SIG-M5 treated with dmso at 0.1 percent for 504 hours (cell line): ENCODE data around the gene MKLN1.
"Not testable (repeated sequence)": the region's sequence is repeated elsewhere in the genome, so short reads cannot be mapped to it uniquely, and the experiment has no call there.

Source experiments
- DNase-seq: peaks from one replicate; lab custom pipeline; 2025; ENCODE audit not compliant: unreplicated experiment; lab: John Stamatoyannopoulos, UW

Gene MKLN1

DNA sequence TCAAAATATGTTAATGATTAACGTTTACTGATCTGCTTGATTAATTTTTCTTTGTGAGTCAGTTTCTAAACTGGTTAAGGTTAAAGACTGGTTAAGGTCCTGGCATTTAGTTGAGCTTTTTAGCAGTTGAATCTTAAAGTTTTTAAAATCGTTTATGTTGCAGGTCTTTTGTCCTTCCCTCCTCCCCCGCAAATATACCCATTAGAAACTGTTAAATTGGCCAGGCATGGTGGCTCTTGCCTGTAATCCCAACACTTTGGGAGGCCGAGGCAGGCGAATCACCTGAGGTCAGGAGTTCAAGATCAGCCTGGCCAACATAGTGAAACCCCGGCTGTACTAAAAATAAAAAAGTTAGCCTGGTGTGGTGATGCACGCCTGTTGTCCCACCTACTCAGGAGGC, 127.9 kb downstream of the MKLN1 start:
- DNase-seq: no peak

GRCh38 chr7:131456338-131456737, 128.7 kb downstream of the MKLN1 start:
- no peak for DNase-seq

- no peak for DNase-seq
Observed at GRCh38 chr7:131459256-131459655, 131.6 kb downstream of the MKLN1 start.

- DNase-seq: no peak
Observed at GRCh38 chr7:131462059-131462458, 134.4 kb downstream of the MKLN1 start.

GRCh38 chr7:131462715-131463114, 135.0 kb downstream of the MKLN1 start:
- not testable (repeated sequence) for DNase-seq

DNA sequence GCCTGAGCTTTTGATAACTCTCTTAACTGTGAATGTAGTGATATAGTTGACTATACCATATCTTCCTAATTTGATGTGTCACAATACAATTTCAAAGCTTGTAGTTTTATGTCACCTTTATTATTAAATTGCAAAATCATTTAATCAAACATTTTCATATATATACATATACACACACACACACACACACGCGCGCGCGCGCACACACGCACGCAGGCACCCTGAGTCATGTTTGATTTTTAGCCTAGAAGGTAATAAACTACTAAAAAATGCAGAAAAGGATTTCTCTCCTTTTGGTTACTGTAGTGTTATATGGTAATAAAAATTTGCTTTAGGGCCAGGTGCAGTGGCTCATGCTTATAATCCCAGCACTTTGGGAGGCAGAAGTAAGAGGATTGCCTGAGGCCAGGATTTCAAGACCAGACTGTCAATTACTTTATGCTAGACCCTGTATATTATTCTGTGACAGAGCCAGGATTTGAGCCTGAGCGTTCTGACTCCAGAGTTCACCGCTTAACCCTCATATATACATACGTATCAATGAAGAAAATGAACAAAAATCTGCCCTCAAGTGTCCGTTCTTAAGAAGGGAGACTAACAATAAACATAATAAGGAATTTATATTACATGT, 139.2 kb downstream of the MKLN1 start:
- DNase-seq: no peak

DNA sequence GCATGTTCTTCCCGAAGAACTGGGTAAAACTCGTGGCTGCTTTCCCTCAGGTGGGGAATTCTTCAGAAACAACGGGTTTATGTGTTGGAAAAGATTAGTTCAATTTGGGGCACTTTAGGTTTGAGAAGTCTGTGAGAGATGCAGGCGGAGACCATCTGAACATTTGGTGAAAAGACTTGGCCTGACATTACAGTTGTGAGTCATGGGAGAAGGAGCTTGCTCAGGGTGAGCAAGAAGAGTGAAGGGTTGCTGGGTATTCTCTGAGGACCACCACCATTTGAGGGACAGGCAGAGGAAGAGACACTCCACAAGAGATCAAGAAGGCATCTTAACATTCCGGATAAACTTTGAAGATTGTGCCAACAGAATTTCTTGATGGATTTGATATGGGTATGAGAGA, 140.1 kb downstream of the MKLN1 start:
- DNase-seq: no peak

GRCh38 chr7:131471250-131472004, 143.8 kb downstream of the MKLN1 start:
- no peak for DNase-seq

GRCh38 chr7:131476740-131477139, 149.1 kb downstream of the MKLN1 start:
- no peak for DNase-seq

GRCh38 chr7:131480384-131481315, 153.0 kb downstream of the MKLN1 start:
- DNase-seq: no peak

DNA sequence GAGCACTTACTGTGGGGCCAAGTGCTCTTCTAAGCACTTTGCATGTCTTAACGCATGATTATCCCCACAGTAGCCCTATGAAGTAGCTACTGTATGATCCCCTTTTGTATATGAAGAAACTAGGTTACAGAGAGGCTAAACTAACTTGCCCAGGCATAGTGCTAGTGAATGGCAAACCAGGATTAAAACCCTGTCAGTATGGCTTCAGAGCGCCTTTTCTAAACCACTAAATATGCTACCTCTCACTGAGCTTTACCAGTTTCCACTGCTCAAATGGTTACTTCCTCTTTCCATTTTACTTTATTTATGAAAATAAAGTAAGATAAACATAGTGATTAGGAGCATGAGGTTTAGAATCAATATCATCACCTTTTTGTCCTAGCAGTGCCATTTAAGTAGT, 155.1 kb downstream of the MKLN1 start:
- DNase-seq: no peak

DNA sequence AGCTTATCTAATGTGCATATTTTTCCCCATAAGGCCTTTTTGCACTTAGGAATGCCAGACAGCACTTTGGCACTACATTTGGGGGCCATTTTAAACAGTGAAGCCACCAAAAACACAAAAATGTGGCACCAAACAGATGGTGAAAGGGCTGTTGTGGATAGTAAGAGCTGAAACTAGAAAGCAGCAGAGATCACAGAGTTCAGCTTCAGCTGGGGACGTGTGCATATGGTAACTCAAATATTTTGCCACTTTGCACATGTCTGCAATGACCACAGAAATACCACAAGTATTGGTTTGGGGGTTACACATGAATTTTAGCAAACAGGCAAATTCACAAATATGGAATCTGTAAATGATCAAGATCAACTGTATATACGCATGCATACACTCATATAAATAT, 155.9 kb downstream of the MKLN1 start:
- DNase-seq: no peak

- DNase-seq: no peak
Observed at GRCh38 chr7:131486346-131486745, 158.7 kb downstream of the MKLN1 start.

GRCh38 chr7:131487217-131487616, 159.5 kb downstream of the MKLN1 start:
- no peak for DNase-seq

DNA sequence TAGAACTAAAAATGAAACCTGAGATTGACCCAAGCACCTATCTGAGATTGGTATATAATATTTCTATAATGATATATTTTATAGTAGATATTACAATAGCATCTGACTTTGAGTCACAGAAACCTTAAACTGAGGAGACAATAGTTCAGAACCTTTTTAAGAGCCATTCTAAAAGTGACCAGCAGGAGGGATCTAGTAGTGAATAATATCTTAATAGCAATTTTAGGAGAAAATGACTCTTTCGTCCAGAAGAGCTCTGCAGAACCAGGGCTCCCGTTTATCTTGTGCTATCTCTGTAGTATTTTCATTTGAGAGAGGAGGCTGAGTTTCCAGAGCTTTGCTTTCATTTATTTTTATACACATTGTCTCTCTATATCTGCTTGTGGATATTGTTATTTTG, 160.7 kb downstream of the MKLN1 start:
- no peak for DNase-seq

- DNase-seq: no peak
Observed at GRCh38 chr7:131489196-131489595, 161.5 kb downstream of the MKLN1 start.

DNA sequence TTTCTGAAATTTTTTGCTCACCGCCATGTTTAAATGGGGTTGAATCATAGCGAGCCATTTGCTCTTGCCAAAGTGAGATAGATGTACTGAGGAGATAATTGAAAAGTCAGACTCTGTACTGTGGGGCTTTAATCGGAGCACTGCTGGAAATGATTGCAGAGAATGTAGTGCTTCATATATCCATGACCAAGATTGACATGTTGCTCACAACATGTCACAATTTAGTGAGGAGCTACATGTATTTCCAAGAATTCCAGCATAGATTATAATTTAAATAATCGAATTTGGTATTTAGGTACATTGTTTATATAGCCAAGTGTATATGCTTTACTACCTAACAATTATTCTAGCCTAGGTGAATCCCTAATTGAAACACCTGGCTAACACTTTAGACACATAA, 162.2 kb downstream of the MKLN1 start:
- DNase-seq: no peak

GRCh38 chr7:131493081-131493480, 165.4 kb downstream of the MKLN1 start:
- DNase-seq: no peak

GRCh38 chr7:131493581-131493980, 165.9 kb downstream of the MKLN1 start:
- no peak for DNase-seq

DNA sequence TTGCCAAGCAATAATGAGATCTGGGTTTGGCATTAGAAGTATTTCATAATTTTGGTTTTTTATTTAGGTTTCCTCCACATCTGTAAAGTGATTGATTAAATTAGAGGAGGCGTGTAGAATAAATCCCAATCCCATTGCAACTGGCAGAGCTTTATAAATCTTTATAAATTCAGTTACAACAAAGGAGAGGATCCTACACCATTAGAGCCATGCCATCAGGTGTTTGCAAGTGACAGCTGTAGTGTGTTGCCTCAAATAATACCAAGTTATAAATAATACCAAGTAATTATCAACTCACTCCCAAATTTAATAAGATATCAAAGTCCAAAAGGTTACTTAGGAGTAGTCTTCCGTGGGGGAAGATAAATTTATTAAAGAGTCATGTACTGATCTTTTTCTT, 166.5 kb downstream of the MKLN1 start:
- no peak for DNase-seq

DNA sequence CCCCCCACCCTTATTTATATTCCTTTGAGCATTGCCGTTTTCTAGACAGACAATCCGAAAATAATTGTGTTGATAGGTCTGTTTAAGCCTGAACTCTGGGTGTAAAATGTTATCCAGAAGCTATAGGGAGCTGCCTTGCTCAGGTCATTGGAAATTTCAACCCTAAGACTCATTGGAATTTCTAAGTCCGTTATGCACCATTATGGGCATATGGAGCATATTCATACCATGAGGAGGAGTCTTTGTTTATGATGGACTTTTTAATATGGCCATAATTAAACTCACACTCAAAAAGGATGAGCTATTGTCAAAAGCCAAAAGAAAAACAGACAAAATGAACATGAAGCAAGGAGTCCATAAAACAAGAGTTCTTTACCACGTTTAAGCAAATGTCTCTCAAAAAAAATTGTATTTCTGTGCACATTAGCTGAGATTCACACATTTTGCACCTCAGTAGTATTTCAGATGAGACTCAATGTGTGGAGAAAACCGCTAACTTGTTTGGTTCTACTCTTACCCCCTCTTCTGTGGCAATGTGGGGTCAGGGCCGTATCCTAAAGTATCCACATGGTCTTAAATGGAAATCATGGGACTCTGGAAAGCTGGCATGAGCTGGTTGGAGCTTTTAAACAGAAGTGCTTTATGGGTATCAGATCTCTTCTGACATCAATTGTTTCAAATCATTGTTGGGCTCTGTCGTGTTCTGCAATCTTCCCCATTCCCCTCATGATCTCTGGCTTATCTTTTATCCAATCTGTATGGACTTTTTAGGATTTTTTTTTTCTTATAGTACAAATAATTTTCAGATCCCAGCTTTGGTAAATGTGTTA, 168.2 kb downstream of the MKLN1 start:
- DNase-seq: no peak
